Memory B cell (primary cell): ENCODE data around the gene COA8.

Experiments
- ATAC-seq: fragments of 150-1000 bp; cut with Tn5 transposase; 2 replicates; pipeline ENCODE4 v1.10.0; 2021; ENCODE audit warnings: low read depth, mild to moderate bottlenecking, moderate library complexity
- DNase-seq, 2 donors: peaks; one replicate each; pipeline ENCODE4 v3.0.0; 2022; ENCODE audit warnings: low spot score in 2 of 2
- H3K27ac Mint-ChIP-seq: one replicate; pipeline ENCODE4 v1.8.0; 2022; ENCODE audit warnings: mild to moderate bottlenecking, moderate library complexity, mixed read lengths
- H3K27me3 Mint-ChIP-seq: one replicate; pipeline ENCODE4 v1.8.0; 2022; ENCODE audit warnings: mixed read lengths
- H3K36me3 Mint-ChIP-seq: one replicate; pipeline ENCODE4 v1.8.0; 2022; ENCODE audit warnings: mild to moderate bottlenecking, mixed read lengths
- H3K4me1 Mint-ChIP-seq: one replicate; pipeline ENCODE4 v1.8.0; 2022; ENCODE audit warnings: mixed read lengths
- H3K4me3 Mint-ChIP-seq: one replicate; pipeline ENCODE4 v1.8.0; 2022; ENCODE audit warnings: mild to moderate bottlenecking, moderate library complexity, mixed read lengths
- H3K9me3 Mint-ChIP-seq: one replicate; pipeline ENCODE4 v1.8.0; 2022; ENCODE audit warnings: mixed read lengths

COA8 gene

DNA sequence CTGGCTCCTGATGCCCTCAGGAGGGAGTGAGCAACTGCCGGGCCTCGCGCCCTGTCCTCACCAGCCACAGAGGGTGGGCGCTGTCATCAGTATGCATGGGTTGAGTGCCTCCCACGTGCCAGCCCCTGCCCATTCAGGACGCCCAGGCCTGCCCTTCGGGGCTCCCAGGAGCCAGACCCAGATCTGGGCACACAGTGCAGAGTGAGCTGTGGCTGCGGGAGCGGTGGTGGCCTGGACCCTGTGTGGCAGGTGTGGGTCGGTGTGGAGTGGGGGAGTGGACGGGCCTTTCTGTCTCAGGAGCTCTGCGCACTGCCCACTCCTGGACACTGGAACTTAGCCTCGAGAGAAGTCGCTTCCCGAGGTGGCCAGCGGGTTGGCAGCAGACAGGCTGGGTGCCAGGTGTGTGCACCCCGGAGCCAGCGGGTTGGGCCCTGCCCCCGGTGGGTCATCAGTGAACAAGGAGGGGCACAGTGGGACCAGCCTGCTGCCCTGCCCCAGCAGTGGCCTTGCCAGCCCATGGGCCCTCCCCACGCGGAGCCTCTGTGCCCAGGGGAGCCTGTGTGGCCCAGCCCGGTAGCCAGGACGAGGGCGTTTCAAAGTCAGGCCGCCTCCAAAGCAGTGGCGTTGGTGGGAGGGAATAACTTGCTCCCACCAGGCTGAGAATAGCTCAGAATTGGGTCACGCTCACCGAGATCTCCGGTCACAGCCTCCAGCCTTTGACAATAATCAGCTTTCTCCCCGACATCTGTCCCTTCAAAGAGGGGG lies 24.3 kb upstream of the COA8 start:
- no peaks in the 10 kb centered on the region for H3K36me3 Mint-ChIP-seq
- peaks cover 6% of the 10 kb centered on the region for H3K27me3 Mint-ChIP-seq
- no peaks in the 10 kb centered on the region for H3K9me3 Mint-ChIP-seq
- ATAC-seq (no peak), DNase-seq (no peak)
- H3K27ac Mint-ChIP-seq: no peak overlapping the region
- H3K4me1 Mint-ChIP-seq: peaks cover 2% of the 10 kb centered on the region
- H3K4me3 Mint-ChIP-seq: no peak overlapping the region

DNA sequence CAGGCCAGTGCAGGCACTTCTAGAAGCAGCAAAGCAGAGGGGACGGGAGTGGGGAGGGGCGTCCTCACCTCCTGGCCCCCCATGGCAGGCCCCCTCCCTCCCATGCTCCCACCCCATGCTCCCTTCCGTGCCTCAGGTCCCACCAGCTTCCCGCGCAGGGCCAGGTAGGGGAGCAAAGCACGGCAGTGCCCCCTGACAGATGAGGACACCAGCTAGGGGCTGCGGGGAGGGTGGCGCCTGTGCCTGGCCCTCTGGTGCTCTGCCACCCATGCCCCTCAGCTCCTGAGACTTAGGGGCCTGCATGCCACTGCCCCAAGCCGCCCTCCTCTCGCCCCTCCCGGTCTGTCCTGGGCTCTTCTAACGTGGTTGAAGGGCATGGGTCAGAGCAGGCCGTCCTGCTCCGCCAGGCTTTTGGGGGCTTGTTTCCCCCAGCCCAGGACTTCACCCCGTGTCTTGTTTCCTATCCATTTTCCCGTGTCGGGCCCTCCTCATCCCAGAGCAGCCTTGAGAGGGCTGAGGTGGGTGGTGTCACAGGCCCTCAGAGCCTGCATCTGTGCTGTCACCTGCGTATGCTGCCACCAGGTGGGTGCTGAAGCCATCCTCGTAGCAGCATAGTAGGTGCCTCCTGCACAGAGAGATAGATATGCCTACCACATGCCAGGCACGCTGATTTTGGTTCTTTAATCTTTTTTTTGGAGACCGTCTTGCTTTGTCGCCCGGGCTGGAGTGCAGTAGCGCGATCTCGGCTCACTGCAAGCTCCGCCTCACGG lies 23.5 kb upstream of the COA8 start:
- H3K4me3 Mint-ChIP-seq: no peak overlapping the region
- H3K4me1 Mint-ChIP-seq: peaks cover 2% of the 10 kb centered on the region
- peaks cover 6% of the 10 kb centered on the region for H3K27me3 Mint-ChIP-seq
- DNase-seq (no peak), ATAC-seq (peak; percentile 57)
- H3K27ac Mint-ChIP-seq: no peak overlapping the region
- no peaks in the 10 kb centered on the region for H3K36me3 Mint-ChIP-seq
- no peaks in the 10 kb centered on the region for H3K9me3 Mint-ChIP-seq

DNA sequence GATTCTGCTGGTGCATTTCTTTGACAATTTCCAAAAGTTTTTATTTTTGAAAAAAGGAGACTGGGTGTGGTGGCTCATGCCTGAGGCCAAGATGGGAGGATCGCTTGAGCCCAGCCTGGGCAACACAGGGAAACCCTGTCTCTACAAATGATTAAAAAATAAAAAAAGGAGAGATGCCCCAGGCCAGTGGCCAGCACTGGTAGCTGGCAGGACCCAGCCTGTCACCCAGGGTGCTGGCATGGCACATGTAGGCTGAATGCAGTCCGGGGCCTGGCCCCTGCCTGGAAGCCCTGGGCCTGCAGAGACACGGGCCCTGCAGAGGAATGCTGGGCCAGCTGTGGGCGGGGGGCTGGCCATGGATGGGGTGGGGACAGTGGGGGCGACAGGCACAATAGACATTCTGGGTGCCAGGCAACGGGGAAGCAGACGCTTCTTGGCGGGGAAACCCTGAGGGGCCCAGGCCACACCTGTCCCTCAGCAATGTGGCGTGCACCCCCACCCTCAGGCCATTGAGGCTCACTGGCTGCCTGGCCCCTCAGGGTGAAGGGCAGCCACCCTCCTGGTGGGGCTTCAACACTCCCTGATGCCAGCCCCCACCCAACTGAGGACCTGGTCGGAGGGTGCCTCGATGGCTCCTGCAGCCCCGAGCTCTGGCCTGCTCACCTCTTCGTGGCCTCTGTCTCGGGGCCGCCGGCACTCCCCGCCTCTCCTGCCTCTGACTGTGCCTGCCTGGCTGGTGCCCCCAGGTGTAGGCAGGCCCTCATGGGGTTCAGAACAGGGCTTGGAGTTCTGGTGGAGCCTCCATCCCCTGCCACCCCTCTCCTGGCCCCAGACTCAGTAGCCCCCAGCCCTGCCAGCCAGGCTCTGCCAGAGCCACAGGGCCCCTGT lies 21.7 kb upstream of the COA8 start:
- no peak overlapping the region for H3K27ac Mint-ChIP-seq
- H3K4me1 Mint-ChIP-seq: peaks cover 3% of the 10 kb centered on the region
- H3K27me3 Mint-ChIP-seq: peaks cover 8% of the 10 kb centered on the region
- no peak overlapping the region for H3K4me3 Mint-ChIP-seq
- no peaks in the 10 kb centered on the region for H3K9me3 Mint-ChIP-seq
- no peaks in the 10 kb centered on the region for H3K36me3 Mint-ChIP-seq
- DNase-seq: no peak
- peak; percentile 41 for ATAC-seq

DNA sequence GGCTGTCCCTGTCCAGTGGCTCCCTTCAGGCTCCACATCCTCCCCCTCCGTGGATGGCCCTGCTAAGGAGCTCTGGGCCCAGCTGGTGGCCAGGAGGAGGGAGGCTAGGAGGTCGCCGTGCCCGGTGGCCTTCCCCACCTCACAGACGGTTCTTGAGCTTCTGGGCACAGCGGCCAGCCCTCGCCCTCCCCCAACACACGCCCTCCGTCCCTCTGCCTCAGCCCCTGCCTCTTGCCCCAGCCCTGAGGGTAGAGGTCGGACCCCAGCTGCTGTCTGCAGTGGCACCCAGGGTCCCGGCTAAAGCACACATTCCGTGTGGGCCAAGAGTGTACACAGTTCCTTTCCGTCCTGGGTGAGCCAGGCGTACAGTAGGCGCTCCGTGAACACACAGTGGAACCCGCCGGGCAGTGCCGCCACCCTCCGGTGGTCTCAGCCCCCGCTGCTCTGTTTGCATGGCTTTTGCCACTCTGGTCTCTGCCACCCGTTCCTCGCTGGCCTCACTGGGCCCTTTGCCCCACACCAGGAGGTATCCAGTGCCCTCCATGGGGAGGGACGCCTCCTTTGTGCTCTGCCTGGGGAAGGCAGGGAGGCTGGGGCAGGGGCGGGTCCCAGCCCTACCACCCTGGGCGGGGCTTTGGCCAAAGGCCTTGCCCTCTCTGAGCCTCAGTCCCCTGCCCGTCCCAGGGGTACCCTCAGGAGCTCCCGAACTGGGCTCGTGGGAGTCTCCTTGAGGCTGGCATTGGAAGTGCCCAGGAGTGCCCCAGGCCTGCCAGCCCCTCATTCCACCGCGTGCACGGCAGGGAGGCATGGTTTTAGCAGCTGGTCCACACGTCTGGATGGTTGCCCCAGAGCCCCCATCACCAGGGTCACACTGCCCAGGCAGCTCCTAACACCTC lies 20.8 kb upstream of the COA8 start:
- peaks cover 8% of the 10 kb centered on the region for H3K27me3 Mint-ChIP-seq
- H3K4me3 Mint-ChIP-seq: no peak overlapping the region
- H3K9me3 Mint-ChIP-seq: no peaks in the 10 kb centered on the region
- no peaks in the 10 kb centered on the region for H3K36me3 Mint-ChIP-seq
- no peak for DNase-seq
- ATAC-seq: no peak
- no peak overlapping the region for H3K27ac Mint-ChIP-seq
- H3K4me1 Mint-ChIP-seq: peaks cover 7% of the 10 kb centered on the region

DNA sequence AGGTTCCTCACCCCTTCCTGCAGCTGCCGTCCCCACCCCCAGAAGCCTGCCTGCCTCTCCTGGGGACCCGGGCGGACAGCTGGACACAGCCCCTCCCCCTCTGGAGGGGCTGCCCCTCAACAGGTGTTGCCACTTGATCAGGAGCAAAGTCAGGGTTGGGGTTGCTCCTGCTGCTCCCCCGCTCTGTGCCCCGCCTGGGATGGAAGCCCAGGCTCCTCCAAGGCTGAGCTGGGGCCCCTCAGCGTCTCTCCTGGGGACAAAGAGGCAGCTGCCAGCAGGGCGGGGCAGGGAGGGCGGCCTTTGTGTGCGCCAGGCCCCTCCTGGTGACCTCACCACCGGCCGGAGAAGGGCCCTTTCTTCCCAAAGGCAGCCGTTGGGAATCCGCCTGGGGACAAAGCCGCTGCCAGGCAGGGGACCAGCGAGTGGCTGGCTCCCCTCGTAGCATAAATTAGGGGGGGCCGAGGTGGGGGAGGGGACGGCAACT lies 20.1 kb upstream of the COA8 start:
- Mint-ChIP-seq H3K27ac (no peak overlapping the region), H3K4me3 (no peak overlapping the region), H3K4me1 (peaks cover 7% of the 10 kb centered on the region), H3K9me3 (no peaks in the 10 kb centered on the region), H3K36me3 (no peaks in the 10 kb centered on the region), H3K27me3 (peaks cover 8% of the 10 kb centered on the region)
- ATAC-seq: no peak
- no peak for DNase-seq

DNA sequence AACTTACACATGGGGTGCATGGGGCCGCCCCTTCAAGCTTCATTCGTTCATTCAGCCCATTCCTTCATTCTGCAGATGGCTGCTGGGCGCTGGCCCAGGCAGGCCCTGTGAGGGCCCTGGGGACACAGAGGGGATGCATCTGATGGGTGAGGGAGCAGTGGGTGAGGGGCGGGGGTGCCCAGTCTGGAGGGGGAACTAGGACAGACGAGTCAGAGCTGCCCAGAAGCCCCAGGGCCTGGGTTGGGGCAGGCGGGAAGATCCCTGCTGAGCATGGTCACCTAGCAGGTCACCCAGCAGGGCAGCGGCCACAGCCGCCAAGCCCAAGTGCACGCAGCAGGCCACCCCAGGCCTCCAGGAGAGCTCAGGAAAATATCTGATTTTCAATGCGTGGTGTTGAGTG lies 19.6 kb upstream of the COA8 start:
- Mint-ChIP-seq H3K36me3 (no peaks in the 10 kb centered on the region), H3K27ac (no peak overlapping the region), H3K9me3 (no peaks in the 10 kb centered on the region), H3K27me3 (peaks cover 8% of the 10 kb centered on the region), H3K4me1 (peaks cover 7% of the 10 kb centered on the region), H3K4me3 (no peak overlapping the region)
- ATAC-seq (no peak), DNase-seq (no peak)

DNA sequence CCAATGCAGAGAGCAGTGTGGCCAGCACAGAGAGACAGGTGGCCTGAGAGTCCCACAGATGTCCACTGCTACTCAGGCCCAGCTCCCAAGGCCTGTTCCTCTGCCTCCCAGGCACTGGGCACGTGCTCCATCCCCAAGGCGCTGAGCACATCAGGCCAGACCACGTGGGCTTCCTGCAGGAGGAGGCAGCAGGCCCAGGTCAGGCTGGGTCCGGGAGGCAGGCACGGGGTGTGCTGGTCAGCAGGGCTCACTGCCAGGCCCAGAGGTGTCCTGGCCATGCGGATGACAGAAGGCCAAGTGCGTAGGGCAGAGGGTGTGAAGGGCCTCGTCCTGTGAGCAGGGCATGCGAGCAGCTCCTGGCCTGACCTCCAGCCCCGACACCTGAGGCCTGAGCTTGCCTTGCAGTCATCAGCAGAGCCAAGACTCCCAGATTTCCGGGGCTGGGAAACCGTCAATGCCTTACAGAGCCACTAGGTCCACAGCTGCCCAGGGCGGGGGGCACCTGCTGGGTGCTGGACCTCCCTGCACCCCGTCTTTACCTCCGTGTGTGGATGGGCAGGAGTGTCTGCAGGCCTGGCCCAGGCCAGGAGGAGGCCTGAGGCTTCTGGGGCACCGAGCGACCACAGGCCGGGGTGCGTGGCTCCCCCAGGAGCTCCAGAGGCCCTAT lies 18.9 kb upstream of the COA8 start:
- H3K27ac Mint-ChIP-seq: no peak overlapping the region
- ATAC-seq: no peak
- H3K9me3 Mint-ChIP-seq: no peaks in the 10 kb centered on the region
- peaks cover 8% of the 10 kb centered on the region for H3K27me3 Mint-ChIP-seq
- H3K4me1 Mint-ChIP-seq: peaks cover 7% of the 10 kb centered on the region
- no peaks in the 10 kb centered on the region for H3K36me3 Mint-ChIP-seq
- H3K4me3 Mint-ChIP-seq: no peak overlapping the region
- no peak for DNase-seq

DNA sequence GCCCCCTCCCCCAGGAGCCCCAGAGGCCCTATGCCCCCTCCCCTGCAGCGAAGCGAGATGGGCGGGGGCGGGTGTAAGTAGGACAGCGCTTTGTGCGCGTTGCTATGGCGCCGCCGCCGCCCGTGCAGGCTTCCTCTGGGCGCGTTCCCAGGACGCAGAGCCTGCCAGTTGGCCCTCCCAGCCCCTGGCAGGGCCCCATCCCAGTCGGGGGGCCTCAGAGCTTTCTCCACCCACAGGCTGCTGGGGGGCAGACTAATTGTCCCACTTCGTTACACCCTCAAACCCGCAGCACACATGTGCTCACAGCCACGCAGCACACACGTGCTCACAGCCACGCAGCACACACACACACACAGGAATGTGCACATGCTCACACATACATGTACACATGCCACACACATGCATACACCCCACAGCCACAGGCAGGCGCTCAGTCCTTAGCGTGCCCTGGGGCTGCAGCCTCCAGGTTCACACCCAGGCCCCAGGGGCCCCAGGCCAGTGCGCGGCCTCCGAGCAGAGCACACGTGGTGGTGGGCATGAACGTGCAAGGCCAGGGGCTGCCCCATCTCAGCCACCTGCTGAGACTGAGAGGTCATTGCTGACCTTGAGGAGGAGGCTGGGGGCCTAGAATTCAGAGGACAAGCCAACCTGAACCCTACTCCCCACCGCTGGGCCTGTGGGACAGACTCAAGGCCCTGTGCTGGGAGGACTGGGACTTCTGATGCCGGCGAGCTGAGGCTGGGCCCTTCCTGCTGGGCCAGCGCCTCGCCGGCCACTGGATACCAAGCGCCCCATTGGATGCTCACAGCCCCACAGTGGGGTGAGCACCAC lies 18.2 kb upstream of the COA8 start:
- Mint-ChIP-seq H3K4me3 (no peak overlapping the region), H3K27ac (no peak overlapping the region), H3K36me3 (no peaks in the 10 kb centered on the region), H3K27me3 (peaks cover 6% of the 10 kb centered on the region), H3K9me3 (no peaks in the 10 kb centered on the region), H3K4me1 (peaks cover 5% of the 10 kb centered on the region)
- no peak for ATAC-seq
- DNase-seq: no peak

DNA sequence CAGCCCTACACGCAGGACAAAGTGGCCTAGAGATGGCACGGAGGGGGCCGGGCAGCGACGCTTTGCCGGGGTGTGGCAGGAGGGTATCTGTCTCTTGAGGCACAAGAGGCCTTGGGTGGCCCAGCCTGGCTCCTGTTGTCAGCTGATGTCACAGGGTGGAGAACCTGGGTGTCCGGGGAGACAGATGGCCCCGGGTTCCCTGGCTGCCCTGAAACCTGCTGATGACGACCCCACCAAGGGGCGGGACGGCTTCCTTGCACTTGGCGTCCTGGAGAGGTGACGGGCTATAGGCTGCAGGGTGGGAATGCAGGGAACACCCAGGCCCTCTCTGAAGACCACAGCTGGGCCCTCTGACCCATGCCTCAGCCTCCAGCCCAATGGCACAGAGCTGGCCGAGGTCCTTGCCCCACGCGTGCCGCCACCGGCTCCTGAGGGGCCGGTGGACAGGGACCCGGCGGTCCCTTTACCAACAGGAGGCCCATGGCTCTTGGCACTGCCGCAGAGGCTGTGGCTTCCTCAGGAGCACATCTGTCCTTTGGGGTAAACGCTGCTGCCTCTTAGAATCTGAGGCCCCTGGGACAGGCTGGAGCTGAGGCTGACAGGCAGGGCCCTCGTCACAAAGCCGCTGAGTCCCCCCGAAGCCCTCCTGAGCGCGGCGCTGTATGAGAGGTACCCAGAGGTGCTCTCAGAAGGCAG lies 17.4 kb upstream of the COA8 start:
- ATAC-seq: no peak
- DNase-seq: no peak
- Mint-ChIP-seq H3K27me3 (peaks cover 6% of the 10 kb centered on the region), H3K36me3 (no peaks in the 10 kb centered on the region), H3K9me3 (no peaks in the 10 kb centered on the region), H3K27ac (no peak overlapping the region), H3K4me1 (peaks cover 5% of the 10 kb centered on the region), H3K4me3 (no peak overlapping the region)

DNA sequence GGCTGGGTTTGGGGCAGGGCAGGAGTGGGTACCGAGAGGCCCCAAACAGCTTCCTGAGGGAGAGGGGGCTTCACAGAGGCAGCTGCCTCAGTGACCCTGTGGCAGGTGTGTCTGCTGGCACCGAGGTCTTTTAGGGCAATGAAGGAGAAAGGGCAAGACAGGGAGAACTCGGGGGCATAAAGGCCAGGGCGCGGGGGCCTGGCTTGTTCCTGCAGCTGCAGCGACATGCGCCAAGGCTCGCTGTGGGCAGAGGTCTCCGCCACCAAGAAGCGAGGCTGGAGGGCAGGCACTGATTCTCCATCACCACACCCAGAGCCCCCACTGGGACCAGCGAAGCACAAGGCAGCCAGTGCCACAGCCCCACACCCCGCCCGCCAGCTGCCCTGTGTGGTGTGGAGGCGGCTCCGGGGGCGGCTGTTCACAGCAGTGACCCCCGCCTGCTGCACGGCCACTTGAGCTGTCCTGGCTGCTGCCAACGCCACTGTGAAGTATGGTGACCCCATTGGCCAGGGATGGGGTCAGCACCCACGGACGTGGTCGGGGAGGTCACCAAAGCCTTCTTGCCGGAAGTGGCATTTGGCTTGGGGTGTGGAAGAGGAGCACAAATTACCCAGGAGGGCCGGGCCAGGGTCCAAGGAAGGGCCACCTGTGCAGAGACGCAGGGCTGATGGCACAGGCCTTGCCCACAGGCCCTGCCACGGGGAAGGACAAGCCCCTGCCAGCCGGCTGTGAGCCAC lies 16.7 kb upstream of the COA8 start:
- H3K27me3 Mint-ChIP-seq: peaks cover 6% of the 10 kb centered on the region
- no peaks in the 10 kb centered on the region for H3K9me3 Mint-ChIP-seq
- DNase-seq (no peak), ATAC-seq (no peak)
- H3K4me1 Mint-ChIP-seq: peaks cover 5% of the 10 kb centered on the region
- no peak overlapping the region for H3K27ac Mint-ChIP-seq
- no peaks in the 10 kb centered on the region for H3K36me3 Mint-ChIP-seq
- H3K4me3 Mint-ChIP-seq: no peak overlapping the region

DNA sequence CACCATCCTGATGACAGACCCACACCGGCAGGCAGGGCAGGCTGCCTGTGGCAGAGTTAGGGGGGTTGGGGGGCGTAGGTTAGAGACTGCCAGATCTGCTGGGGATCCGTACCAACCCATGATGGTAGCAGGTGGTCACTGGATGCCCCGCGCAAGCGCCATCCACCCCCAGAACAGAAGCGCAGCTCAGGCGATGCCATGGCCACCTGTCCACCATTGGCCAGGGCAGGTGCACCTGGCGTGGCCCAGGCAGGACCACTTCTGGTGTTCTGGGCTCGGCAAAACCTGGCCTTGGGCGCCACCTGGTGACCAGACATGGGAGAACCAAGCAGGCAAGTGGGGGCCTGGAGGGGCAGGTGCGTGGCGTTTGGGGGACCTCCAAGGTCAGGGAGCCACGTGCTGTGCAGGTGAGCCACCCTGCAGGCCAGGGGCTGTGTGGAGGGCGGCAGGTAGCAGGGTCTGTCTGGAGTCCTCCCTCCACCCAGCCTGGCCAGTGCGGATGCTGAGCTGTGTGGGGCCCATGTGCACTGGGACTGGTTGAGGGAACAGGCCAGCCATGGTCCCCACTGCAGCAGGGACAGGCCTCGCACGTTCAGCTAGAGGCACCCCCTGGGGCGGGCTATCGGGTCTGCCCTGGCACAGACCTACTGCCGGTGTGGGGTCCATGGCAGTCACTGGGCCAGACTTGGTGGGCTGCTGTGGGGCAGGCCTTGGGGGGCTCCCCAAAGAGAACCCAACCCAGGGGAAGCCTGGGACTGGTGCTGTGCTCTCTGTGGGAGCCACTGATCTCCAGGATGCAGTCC lies 15.9 kb upstream of the COA8 start:
- Mint-ChIP-seq H3K36me3 (no peaks in the 10 kb centered on the region), H3K4me1 (peaks cover 5% of the 10 kb centered on the region), H3K4me3 (no peak overlapping the region), H3K9me3 (no peaks in the 10 kb centered on the region), H3K27ac (no peak overlapping the region), H3K27me3 (peaks cover 3% of the 10 kb centered on the region)
- ATAC-seq (peak; percentile 88), DNase-seq (peak; percentile 83 to 84)
